HG02678 (cell line): ENCODE data around the gene FGD6.
"Not testable (repeated sequence)": the region's sequence is repeated elsewhere in the genome, so short reads cannot be mapped to it uniquely, and the experiment has no call there.

Experiments
- ATAC-seq: cut with Tn5 transposase; IDR thresholded peaks from one replicate; pipeline ENCODE4 v1.9.1; 2021; ENCODE audit warnings: mild to moderate bottlenecking, moderate library complexity; ENCODE audit not compliant: unreplicated experiment

FGD6 gene

GRCh38 chr12:95096378-95096777, 120.9 kb downstream of the FGD6 start:
- no peak for ATAC-seq

- not testable (repeated sequence) for ATAC-seq
These were observed 121.4 kb downstream of the FGD6 start for GRCh38 chr12:95095866-95096265.

DNA sequence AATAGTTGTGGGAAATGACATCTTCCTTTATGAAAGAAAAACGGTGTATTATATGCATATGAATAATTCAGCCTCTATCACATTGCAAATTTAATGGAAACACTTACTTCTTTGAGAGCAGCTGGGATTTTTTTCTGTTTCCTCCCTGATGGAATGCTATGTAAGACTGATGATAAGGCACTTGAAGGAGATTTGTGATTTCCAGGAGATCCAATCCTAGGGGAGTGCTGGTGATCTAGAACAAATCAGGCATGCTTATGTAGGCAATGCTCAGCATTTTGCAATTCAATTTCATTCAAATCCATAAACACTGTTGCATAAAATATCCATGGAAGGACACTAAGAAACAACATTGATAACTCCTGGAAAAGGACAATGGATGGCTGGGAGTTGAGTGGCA, 127.8 kb downstream of the FGD6 start:
- ATAC-seq, result no peak

DNA sequence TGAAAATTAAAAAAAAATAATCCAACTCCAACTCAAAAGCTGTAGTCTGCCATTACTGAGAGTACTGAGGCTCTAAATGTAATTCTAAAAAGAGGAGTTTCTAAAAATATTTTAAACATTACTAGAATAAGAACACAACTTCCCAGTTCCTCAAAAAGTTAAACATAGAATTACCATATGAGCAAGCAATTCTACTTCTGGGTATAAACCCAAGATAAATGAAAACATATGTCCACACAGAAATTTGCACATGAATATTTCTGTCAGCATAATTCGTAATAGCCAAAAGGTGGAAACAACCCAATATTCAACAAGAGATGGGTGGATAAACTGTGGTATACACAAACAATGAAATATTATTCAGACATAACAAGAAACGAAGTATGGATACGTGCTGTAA, 128.9 kb downstream of the FGD6 start:
- peak; percentile 69 for ATAC-seq

- ATAC-seq, result no peak
These were observed 131.7 kb downstream of the FGD6 start for GRCh38 chr12:95085612-95086011.

- ATAC-seq, result no peak
These were observed 133.3 kb downstream of the FGD6 start for GRCh38 chr12:95083938-95084337.

DNA sequence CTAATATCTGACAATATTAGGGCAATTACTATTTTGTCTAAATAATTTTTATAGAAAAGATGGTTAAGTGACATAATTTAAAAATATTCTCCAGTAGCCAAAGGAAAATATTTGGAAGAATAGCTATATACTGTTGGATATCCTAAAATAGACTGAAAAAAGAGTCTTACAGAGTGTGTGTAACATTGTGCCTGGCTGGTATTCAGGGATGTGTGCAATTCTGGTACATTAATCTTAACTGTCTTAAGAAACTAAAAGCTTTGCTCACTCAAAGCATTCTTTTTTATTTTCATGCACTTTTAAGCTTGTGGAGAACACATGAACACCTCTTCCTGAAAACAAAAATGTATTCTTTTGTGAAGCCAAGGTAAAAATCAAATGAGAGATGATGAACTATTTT, 133.8 kb downstream of the FGD6 start:
- ATAC-seq, result no peak

GRCh38 chr12:95077341-95077740, 139.9 kb downstream of the FGD6 start:
- ATAC-seq, result no peak

GRCh38 chr12:95074766-95075165, 142.5 kb downstream of the FGD6 start:
- no peak for ATAC-seq

GRCh38 chr12:95073698-95074520, 143.4 kb downstream of the FGD6 start:
- ATAC-seq, result no peak

DNA sequence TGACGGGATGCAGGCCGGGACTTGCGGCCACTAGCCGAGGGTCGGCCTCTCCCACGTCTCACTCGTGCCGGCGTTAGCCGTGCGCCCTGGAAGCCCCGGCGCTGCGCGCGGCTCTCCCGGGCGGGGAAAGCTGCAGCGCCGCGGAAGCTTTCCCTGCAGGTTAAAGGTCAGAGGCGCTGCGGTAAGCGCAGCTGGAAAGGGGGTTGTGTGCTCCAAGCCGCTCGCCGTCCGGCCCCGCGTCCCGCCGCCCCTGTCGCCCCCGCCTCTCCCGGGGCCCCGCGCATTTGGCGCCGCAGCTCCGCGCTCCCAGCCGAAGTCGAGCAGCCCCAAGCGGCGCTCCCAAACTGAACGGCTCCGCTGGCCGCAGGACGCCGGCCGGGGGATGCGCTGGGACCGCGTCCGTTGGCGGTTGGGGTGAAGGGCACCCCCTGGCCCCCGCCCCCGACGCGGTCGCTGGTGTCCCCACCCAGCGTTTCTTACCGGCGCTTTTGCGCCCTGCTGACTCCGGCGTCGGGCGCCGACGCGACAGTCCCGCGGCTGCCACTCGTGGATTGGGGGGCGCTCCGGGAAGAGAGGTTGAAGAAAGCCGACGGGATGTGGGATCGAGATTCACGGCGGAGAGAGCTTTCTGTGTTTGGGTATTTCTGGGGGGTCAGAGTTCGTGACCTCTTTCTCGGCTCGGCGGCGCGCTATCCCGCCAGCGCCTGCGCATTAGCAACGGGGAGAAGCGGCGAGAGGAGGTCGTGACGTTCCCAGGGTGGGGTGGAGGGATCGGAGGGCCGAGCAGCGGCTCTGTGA, 144.2 kb downstream of the FGD6 start, which contains the start of gene NR2C1:
Gene NR2C1 (minus strand): TSS at position 719 of the 798 bp plus-strand sequence. CDS start 6,234 bp downstream, outside the sequence.
- ATAC-seq, result peak; percentile 95

GRCh38 chr12:95070378-95070777, 146.9 kb downstream of the FGD6 start:
- ATAC-seq, result no peak

DNA sequence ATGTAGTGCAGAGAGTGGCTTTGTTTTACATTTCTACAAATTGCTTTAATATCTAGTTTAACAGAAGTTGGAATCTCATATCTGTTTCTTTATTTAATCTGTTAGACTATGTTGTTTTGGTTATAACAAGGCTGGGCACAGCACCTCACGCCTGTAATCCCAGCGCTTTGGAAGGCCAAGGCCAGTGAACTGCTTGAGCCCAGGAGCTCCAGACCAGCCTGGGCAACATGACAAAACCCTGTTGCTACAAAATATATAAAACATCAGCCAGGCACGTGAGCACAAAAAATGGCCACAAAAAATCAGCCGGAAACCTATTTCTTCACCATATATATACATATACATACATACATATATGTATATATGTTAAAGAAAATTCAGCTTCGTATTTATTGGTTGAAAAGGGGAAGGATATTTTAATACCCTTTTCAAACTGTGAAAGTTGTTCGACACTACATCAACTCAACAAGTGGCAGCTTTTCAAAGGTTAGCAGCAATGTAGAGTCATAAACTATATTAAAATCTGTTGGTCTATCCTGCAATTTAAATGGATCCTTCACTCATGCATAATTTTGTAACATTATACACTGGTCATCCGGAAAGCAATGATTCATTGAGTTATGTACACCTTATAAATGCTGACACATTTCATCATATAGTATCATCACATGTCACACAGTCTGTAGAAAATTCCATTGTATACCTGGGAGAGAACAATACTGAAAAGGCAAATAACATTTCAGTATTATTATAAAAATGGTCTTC, 151.0 kb downstream of the FGD6 start:
- ATAC-seq, result no peak

DNA sequence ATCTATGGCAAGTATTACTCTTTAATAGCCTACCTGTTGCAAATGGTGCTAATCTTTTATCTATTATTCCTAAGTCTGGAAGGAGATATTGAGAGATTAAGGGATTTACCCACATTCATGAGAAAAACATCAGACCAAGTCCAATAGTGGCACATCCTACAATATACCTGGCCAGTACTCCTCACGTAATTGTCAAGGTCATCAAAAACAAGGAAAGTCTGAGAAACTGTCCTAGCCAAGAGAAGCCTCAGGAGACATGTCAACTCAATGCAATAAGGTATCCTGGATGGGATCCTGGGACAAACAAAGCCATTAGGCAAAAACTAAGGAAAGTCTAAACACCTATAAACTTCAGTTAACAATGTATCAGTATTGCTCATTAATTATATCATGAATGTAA, 156.3 kb downstream of the FGD6 start:
- no peak for ATAC-seq

- ATAC-seq, result no peak
These were observed 157.3 kb downstream of the FGD6 start for GRCh38 chr12:95059984-95060383.

DNA sequence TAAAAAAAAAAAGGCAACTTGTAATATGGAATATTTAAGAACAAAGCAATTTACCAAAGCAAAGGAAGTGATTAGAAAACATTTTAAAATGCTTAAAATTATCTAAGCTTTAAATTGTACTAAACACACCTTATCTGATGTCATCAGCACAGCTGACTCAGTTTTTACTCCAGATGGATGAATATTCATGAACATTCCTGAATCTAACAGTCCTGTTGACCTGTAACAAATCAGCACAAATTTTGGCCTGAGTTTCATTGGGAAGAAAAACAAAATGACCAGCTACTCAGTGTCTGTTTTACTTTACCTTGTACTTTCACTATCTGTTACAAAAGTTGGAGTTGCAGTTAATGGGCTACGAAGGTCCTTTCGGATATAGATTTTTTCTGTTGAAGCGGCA, 159.8 kb downstream of the FGD6 start:
- ATAC-seq, result no peak

DNA sequence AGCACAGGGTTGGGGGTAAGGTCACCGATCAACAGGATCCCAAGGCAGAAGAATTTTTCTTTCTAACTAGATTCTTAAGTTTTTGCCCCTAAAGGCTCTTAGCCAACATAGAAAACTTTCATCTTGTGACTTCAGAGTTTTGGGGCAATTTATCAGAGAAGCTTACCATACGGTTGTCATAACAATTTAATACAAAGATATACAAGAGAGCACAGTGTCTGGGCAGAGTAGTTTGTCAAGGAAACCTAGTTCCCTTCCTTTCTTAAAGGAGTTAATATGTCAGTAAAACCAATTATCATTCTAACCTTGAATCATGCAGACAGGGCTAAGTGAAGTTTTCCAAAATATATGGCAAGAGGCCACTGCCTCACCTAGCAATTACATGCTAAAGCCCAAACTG, 162.2 kb downstream of the FGD6 start:
- no peak for ATAC-seq

DNA sequence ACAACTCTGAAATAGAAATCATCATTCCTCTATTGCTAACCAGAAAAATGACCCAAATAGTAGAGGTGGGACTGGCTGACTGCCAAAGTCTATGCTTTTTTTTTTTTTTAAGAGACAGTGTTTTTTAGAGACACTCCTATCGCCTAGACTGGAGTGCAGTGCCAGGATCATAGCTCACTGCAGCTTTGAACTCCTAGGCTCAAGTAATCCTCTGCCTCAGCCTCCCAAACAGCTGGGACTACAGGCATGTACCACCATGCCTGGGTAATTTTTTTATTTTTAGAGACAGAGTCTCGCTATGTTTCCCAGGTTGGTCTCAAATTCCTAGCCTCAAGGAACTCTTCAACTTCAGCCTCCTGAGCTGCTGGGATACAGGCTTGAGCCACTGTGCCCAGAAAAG, 163.1 kb downstream of the FGD6 start:
- ATAC-seq, result no peak

DNA sequence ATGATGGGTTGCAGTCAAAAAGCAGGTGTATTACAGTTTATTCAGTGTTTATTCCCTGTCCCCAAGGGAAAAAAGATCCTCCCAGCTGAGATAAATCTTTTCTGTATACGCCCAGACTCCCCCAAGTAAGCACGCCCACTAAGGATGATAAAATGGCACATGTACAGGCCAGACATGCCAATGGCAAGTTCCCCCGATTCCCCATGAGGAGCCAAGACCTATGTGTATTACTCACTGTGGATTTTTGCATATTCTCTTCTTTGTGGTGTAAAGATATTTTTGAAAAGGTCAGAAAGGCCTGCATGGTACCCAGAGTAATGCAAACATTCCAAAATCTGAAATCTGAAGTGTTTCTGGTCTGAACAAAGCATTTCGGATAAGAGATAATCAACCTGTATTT, 166.0 kb downstream of the FGD6 start:
- ATAC-seq, result no peak

DNA sequence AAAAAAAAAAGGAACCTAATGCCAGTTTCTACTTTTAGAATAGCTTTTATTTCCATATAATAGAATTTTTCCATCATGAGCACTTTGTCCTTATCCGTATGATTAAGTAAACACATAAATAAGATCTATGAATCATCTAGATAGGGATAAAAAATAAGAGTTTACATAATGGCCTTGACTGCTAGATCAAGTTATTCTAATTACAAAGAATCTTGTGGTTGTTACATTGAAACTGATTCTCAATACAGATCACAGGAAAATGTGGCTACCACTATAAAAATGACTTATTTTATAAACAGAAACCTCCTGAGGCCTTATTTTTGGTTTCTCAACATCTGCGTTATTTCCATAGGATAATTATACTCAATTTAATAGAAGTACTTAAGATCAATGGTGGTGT, 179.4 kb downstream of the FGD6 start:
- no peak for ATAC-seq

- ATAC-seq, result no peak
These were observed 182.5 kb downstream of the FGD6 start for GRCh38 chr12:95034750-95035149.
